GM21515 (cell line): Measurements from ENCODE around the gene DDAH1.
"Not testable (repeated sequence)": the region's sequence is repeated elsewhere in the genome, so short reads cannot be mapped to it uniquely, and the experiment has no call there.

Experiments used
- ATAC-seq: cut with Tn5 transposase; IDR thresholded peaks from one replicate; pipeline ENCODE4 v1.9.1; 2021; ENCODE audit not compliant: unreplicated experiment

DDAH1 gene

DNA sequence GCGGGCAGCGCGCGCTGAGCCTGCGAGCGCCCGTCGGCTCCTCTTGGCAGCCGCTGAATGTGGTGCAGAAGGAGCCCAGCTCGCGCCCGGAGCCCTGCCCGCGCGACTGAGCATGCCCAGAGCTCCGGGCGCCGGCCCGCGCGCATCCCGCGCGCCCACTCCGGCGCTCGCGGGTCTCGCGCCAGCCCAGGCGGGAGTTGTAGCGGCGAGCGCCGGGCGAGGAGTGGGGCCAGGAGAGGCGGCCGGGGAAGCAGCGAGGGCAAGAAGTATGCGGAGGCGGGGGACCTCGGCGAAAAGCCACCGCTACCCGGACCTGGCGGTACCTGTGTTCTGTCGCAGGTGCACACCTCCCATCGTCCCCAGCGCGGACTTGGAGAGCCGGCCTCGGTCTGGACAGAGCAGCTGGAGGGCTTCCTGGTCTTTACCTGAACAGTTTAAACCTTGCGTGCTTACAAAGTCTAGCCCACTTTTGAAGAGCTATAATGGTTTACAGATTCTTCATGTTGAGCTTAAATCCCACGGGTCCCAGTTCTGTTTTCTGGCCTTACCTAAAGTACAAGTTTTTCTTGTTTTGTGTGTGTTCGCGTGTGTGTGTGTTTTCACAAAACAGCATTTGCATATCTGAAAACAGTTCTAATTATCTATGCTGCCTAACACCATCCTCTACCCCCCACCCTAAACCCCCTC, at the start of gene DDAH1:
Gene DDAH1 (minus strand): TSS at position 61 of the 687 bp plus-strand sequence. CDS start 114 bp downstream, outside the sequence.
- ATAC-seq: peak; percentile 40

DNA sequence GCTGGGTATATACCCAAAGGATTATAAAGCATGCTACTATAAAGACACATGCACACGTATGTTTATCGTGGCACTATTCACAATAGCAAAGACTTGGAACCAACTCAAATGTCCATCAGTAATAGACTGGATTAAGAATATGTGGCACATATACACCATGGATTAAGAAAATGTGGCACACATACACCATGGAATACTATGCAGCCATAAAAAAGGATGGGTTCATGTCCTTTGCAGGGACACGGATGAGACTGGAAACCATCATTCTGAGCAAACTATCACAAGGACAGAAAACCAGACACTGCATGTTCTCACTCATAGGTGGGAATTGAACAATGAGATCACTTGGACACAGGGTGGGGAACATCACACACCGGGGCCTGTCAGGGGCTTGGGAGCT, 49.0 kb upstream of the DDAH1 start:
- ATAC-seq: not testable (repeated sequence)

DNA sequence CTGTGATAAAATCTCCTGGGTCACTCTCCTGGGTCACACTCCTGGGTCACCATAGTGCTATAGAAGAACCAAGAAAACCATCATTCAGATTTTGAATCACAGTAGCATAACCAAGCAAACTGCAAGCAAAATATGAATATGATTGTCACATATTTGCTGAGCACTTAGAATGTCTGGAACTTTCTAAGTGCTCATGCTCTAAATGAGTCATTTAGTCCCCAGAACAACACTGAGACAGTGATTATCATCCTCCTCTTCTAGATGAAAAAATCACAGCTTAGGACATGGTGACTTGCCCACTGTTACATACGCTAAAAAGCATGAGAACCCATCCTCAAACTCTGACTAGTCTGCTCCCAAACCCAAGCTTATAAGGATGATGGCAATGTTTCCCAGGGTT, 39.5 kb upstream of the DDAH1 start:
- ATAC-seq: no peak

DNA sequence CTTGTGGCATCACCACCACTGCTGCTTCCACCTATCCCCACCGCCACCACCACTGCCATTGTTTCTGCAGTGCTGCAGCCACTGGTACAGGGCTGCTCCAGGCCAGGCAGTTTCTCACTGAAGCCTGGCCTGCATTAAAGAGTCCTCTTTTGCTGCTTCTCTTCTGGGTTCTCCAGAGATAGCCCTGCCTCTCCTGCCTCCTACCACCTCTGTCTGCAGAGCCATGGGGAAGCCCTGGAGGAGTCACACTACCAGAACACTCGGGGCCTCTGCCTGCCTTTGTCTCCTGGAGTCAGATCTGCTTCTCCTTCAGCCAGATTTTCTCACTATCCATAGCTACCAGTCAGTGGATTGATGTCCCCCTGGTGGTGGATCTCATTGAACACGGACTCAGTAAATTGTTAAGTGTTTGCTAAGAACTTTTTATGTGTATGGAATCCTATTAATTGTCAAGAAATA, 37.7 kb upstream of the DDAH1 start:
- no peak for ATAC-seq

DNA sequence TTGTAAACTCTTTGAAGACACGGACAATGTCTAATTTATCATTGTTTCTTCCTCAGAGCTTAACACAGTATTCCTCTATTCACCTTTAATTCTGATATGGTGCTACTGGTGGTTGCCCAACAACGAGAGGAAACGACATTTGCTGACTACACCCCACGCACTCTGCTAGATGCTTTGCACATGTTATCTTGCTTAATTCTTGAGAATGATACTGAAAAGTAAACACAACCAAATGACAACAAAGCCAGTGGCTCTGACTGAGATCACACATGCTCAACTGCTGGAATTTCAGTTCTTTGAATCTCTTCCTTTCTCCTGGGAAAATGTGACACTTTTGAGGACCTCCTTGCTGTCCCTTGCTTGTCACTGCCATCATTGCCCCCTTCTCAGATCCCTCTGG, 37.2 kb upstream of the DDAH1 start:
- no peak for ATAC-seq

DNA sequence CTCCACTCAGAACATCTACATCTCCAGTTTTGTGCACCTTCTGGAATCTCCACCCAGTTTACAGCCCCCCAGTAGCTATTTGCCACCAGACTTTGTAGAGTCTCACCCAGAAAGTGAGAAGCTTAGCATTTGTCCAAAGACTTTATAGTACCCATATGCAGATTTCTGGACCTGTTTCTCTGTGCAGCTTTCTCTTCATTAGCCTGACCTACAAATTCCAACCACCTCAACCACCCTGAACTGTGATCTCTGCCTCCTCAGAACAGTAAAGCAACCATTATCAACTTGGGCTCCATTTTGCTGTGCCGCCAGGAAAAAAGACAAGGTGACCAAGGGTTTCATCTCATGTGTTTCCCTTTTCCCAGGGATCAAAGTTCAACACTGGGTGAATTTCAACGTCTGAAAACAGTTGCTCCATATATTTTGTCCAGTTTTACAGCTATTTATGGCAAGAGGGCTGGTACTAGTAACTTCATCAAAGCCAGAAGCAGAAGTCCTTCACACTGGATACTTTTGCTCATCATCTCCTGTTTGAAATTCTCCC, 36.5 kb upstream of the DDAH1 start:
- no peak for ATAC-seq

DNA sequence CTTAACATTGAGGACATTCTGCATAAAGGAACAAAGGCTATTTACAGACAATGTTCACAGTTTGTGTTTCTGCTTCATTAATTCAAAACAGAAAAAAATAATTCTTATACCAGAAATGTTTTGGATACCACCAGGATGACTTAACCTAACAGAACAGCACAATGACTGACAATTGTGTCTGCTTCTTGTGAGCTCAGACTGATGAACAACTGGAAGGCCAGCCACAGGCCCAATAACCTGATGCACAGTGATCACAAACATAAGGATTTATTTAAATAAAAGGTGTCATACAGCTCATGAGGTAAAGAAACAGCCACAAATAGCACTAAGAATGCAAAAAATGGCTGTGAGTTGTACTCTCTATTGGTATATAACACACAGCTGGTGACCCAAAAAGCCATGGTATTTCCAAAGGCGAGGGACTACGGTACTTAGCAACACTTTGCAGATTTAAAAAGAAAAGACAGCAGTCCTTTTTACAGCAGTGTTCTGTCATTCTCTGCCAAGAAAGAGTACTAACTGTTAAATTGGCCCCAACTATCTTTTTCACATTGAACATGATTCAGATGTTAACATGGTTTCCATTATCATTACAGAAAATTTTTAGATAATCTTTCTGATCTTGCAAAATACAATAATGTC, 32.1 kb upstream of the DDAH1 start:
- no peak for ATAC-seq

DNA sequence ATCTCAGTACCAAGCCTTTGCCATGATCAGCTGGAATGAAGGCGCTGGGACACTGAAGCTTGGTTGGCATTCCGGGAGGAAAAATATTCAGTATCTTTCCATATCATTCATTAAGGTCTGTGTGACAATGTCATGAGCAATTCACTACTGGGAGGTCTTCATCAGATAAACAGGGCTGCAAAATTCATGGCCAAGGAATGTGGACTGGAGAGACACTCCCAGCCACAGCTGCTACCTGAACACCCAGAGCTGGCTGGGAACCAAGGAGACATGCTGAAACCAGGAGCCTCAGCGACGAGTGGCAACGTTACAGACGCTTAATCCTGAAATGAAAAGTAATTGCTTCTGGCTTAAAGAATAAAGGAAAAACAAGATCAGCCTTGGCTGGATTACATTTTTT, 30.6 kb upstream of the DDAH1 start:
- ATAC-seq: no peak

DNA sequence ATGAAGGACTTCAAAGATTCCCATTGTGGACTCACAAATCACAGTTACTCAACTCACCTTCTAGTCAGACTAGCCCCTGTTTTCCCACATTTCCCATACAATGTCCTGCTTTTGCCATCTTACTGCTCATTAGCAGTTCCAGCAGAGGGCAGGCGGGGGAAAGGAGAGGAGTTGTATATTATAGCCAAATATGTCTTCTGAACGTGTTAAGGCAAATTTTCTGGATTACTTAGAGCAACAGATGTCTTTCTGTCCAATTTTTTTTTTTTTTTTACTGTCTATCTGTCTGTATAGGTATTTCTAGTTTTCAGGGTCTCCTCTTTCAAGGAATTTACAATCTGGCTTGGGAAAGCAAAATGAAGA, 29.9 kb upstream of the DDAH1 start:
- ATAC-seq: no peak

DNA sequence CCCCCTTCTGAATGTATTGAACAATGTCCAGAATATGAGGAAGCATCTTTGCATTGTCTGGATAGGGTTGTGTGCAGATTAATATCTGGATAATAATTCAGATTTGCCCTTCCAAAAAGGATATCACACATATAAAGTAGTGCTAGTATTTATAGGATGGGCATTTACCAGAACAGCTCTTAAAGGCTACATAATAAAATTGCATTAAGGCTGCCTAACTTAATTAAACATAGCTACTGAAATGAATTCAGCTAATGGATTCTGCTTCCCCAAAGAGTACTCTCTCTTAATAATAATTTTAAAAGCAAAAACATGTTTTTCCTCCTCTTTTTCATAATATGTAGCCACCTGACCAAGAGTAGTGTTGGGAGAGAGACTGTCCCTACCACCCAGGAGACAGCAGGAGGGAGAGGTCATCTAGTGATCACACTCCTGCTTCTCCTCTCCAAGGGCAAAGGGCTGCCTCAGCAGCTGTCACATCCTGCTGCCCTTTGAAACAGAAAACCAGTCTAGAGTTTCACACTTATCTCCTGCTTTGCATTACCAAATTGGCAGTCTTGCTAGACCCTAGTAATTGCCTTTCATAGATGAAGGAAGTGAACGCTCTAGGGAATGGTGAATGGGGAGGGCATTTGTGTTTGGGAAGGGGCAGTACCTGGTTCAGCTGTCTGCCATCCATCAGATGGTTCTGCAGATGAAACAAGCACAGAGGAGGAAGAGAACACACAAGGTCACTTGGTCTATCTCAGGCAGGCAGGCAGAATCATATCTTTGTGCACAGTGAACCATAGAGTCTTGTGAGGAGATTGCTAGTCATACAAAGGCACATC, 29.3 kb upstream of the DDAH1 start:
- no peak for ATAC-seq

DNA sequence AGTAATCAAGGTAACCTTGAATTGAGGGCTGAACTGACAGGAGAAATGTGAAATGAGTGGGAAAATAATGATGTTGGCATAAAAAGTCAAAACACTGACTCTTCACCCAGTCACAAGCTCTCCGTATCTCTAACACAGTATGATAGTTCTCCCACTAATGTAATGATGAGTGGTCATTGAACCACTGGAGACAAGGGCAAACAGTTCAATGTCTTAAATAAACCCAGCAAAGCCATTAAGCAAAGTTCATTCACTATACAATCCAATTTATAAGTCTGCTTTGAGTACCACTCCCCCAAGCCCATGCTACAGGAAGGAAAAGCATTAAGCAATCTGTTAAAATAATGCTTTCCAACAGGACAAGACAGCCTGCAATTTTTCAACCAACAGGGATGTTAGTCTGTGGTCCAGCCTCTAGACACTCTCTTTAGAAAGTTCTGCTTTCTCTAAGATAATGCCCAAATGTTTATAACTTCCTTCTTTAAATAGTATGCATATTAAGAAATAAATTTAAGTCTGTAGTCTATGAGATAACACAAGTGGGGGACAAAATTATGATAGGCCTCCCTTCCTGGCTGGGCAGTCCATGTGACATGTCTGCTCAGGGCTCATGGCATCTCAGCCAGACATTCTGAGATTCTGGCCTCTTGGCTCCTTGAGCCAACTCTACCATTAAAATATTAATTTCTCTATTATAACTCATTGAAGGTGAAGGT, 25.5 kb upstream of the DDAH1 start:
- no peak for ATAC-seq

DNA sequence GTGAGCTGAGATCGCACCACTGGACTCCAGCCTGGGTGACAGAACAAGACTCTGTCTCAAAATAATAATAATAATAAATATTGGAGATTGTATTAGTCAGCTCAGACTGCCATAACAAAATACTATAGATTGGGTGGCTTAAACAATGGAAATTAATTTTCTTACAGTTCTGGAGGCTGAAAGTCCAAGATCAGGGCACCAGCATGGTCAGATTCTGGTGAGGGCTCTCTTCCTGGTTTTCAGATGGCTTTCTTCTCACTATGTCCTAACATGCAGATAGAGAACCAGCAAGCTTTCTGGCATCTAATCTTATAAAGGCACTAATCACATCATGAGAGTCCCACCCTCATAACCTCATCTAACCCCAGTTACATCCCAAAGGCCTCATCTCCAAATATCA, 23.2 kb upstream of the DDAH1 start:
- no peak for ATAC-seq

DNA sequence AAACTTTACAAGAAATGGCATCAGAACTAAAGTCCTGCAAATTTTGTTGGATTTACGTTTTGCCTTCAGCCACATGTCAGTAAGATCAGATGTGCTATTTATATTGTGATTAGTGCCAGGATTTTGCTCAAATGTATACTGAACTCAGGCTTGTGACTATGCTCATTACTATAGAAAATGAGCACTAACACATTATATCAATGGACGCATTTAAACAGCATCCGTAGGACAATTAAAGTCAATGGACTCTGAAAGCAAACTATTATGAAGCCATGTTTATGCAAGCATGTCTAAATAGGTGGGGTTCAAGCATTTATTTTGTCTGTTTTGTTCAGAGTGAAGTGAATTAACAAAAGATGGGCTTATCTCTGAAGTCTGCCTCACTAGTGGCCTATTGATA, 20.6 kb upstream of the DDAH1 start:
- no peak for ATAC-seq

DNA sequence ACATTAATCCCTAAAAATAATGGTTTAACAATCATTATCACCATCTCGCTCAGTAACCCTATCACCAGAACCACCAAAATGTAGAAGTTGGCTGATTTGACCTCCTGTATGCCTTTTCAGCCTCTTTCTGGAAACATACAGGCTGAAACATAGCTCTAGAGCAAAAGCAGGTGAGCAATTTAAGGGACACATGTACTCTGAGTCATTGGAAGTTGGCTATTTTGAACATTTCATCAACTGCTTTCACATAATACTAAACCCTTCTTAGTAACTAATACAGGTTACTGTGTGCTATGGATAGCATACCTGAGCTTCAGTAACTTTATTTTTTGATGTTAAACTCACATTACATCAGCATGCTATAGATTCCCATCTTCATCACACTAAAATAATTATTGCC, 19.8 kb upstream of the DDAH1 start:
- no peak for ATAC-seq

DNA sequence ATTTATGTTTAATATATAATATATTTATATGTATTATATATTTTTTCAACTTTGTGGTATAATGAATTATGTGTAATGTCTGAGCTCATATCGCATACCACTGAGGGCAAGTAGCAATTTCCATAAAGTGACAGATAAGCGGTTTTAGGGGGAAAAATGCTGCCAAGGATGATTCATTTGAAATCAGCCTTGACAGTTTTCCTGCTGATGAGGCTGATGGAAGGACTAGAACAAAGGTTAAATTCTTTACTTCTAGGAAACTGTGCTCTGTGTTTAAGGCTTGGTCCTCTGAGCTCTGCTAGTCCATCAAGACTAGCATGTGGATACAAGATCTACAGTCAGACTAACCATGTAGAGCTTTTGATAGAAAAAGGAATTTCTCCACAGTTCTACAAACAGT, 19.3 kb upstream of the DDAH1 start:
- no peak for ATAC-seq

DNA sequence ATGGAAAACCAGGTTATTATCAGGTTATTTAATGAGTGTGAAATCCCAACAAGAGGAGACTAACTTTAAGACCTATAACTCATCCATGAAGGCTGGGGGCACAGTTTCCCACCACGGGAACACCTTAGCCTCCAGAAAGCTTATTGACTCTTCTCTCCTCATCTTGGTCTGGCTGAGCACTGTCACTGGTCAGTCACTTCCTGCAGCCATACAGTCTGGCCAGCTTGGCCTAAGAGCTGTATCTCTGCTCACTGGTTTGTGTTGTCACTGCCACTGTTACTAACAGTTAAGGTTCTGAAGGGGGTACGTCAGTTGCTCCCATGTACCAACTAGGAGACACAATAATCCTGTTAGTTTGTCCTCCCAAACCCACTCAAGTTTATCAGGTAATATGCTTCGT, 16.7 kb upstream of the DDAH1 start:
- ATAC-seq: no peak

DNA sequence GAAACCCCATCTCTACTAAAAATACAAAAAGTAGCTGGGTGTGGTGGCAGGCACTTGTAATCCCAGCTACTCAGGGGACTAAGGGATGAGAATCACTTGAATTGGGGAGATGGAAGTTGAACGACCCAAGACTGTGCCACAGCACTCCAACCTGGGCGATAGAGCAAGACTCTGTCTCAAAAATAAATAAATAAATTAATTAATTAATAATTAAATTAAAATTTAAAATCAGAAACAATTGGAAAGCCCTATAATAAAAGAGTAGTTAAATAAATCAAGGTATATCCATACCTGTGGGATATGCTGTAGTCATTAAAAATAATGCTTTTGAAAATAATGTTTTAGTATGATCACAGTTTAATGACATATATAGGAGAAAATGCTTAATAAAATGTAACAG, 15.6 kb upstream of the DDAH1 start:
- ATAC-seq: no peak

DNA sequence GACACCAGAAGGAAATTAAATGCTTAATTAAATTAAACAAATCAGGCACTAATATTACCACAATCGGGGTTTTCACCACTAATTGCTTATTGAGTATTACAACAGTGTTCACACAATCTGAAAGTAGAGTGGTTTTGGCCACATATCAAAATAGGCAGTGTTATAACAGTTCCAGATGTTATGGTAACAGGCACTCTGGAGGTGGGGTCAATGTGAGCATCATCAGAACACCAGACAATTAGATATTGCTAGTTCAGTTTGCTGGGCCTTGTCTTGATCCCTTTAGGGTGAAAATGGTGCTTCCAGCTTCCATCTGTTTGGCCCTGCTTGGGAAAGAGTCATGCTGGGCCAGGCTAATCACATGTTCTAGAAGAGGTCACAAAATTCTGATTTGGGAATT, 14.5 kb upstream of the DDAH1 start:
- ATAC-seq: no peak

DNA sequence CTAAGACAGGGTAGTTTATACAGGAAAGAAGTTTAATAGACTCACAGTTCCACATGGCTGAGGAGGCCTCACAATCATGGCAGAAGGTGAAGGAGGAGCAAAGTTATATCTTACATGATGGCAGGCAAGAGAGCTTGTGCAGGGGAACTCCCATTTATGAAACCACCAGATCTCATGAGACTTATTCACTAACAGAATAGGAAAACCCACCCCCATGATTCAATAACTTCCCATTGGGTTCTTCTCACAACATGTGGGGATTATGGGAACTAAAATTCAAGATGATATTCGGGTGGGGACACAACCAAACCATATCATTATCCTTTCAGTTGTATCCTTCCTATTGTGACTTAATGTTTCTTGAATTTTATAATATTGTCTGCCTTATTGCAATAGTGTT, 13.4 kb upstream of the DDAH1 start:
- ATAC-seq: no peak

DNA sequence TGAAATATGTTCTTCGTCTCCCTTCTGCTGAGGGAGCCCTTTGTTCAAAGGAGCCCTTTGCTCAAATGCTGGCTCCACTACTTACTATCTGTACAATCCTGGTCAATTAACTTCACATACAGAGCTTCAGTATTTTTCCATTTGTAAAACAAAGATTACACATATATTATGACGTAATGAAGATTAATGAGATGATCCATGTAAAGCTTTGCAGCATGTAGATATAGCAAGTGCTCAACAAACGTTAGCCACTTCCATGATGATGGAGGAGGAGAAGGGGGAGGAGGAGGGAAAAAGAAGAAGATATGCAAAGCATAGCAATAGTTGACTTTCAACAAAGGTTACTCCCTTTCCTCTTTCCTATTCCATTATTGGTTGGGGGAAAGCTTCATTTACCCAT, 10.1 kb upstream of the DDAH1 start:
- no peak for ATAC-seq

DNA sequence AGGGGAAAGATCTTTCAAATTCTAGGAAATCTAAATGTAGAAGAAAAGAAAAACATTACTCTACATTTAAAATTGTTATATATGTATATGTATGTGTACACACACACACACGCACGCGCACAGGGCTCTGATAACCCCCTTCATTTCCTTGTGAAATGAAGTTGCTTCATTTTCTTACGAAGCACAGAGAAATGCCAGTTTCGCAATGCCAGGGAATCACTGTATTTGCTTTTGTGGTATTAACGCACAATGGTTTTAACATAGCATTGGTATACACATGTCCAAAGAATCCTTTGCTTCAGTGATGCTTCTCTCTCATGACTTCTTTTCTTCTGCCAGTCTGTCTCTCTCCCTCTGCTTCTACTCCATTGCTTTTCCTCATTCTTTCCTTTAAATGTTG, 8.4 kb upstream of the DDAH1 start:
- ATAC-seq: no peak
